RKO (cell line): ENCODE measurements around the gene TWIST2.

Source experiments
- DNase-seq: peaks from one replicate; pipeline ENCODE4 v3.0.0-alpha.2; 2016; ENCODE audit warnings: low spot score

Gene TWIST2

DNA sequence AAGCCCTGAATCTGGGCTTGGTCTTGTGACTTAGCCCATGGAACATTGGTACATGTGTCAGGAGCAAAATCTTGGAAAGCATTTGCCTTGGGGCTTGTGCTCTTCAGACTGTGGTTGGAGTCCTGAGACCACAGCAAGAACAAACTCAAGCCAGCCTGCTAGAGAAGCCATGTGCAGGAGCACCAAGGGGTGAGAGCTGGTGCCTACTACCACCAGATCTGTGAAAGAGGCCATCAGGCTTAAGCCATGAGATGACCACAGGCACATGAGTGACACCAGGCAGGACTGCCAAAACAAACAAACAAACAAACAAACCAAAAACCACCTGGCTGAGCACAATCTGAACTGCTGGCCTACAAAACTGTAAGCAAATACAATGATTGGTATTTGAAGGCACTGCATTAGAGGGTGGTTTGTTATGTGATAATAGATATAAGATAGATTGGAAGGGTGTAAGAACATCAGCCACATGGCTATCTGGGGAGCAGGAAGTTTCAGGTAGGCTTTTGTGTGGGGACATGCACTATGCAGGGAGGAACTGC is 9.0 kb upstream of the TWIST2 start:
- DNase-seq, result no peak

DNA sequence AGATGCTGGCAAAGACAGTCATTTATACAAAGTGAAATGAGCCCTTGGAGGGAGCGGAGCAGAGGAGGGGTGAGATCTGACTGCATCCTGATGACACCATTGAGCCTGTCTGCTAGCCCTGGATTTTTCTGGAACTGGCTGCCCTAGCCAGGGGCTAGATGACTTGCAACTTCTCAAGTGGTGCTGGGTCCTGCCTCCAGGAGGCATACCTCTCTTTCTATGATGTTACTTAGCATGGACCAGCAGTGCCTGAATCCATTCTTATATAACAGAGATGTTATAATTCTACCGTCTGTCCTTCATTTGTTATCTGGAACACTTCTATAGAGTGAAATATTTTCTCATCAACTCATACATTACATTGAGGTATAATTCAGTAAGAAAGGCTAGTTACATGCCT is 8.5 kb upstream of the TWIST2 start:
- DNase-seq, result no peak

GRCh38 chr2:238841542-238842164 is 6.2 kb upstream of the TWIST2 start:
- no peak for DNase-seq

GRCh38 chr2:238843476-238843875 is 4.4 kb upstream of the TWIST2 start:
- no peak for DNase-seq

DNA sequence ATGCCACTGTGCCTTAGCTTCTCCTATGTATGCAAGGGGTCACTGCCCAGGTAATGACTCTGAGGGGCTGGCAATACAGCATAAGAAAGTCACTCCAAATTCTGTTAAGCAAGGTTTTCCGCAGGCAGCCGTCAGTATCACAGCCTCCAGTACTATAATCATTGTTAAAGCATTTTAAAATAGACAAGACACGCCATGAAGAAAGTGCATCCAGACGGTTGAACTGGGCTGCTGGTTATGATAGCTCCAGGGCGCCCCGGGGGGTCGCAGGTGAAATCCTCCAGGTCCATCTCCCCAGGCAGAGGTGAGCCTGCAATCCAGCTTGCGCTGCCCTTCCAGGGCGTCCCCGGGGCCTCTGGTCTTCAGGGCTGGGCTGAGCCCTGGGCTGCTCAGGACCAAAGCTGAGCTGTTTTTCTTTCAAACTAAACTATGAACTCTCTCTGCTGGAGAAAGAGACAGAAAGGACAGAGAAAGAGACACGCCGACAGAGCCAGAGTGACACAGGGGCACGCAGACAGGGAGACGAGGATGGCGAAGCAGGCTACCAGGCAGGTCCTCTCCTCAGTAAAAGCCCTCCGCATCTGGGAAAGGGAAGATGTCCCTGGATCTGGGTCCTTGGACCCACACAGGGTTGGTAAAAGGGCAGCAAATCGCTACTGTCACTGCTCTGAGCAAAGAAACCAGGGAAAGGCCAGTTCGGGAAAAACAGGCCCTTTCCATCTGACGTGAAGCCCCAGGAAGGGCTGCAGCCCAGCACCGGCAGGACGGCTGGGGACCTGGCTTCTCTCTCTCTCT is 2.1 kb upstream of the TWIST2 start:
- DNase-seq, result no peak

GRCh38 chr2:238846378-238846627 is 1.6 kb upstream of the TWIST2 start:
- no peak for DNase-seq

- DNase-seq, result no peak
Measured at GRCh38 chr2:238846628-238847418, 1.1 kb upstream of the TWIST2 start.

- no peak for DNase-seq
Measured at GRCh38 chr2:238847419-238847801, 475 bp upstream of the TWIST2 start.

- no peak for DNase-seq
Measured at GRCh38 chr2:238848691-238848975, 748 bp downstream of the TWIST2 start.

GRCh38 chr2:238848976-238849853 is 1.3 kb downstream of the TWIST2 start:
- DNase-seq, result no peak

- no peak for DNase-seq
Measured at GRCh38 chr2:238850091-238850490, 2.2 kb downstream of the TWIST2 start.

- no peak for DNase-seq
Measured at GRCh38 chr2:238851026-238851425, 3.1 kb downstream of the TWIST2 start.

- DNase-seq, result no peak
Measured at GRCh38 chr2:238851761-238852160, 3.9 kb downstream of the TWIST2 start.

DNA sequence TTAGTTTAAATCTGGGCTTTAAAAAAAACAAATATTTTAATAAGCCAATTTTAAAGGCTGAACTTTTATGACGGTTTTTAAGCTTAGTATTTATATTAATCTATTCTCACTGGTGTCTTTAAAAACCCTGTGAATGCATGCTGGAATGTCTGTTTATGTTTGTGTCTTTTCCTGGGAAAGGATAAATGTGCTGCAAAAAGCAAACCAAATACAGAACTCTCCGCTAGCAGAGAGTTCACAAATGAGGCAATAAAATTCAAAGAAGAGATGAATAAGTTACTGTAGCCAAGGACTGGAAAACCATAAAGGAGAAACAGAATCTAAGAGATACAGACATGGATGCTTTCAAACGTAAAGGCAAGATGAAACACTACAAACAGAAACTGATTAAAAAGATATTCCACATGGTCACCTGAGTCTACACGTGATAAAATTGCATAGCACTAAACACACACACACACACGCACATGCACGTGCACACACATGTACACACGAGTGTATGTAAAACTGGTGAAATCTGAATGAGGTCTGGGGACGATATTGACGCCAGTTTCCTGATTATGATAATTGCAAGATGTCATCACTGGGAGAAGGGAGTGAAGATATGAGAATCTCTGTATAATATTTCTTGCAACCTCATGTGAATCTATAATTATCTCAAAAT is 4.5 kb downstream of the TWIST2 start:
- DNase-seq, result no peak

GRCh38 chr2:238853218-238853617 is 5.3 kb downstream of the TWIST2 start:
- no peak for DNase-seq

GRCh38 chr2:238853721-238854120 is 5.8 kb downstream of the TWIST2 start:
- DNase-seq, result no peak

- no peak for DNase-seq
Measured at GRCh38 chr2:238854246-238854645, 6.4 kb downstream of the TWIST2 start.

DNA sequence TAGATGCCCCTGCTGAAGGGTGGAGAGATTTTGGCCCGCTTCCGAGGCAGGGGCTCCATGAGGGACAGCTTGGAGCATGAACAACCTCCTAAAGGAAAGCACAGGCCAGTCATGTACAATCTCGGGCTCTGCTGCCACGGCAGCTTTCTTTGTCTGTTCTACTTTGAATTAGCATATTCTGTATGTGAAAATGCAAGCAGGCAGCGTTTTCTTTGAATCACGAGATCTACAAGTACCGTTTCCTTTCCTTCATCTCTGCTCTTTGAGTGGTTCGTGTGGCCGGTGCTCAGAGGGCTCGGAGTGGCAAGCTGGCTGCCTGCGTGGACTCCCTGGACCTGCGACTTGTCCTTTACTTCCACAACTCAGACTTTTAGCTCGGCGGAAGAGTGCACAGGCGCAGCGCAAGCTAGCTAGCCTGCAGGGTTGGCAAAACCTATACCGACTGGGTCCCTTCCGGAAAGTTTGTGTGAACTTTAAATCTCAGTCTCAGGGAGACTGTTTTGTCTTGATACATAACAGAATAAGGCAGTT is 6.9 kb downstream of the TWIST2 start:
- no peak for DNase-seq

GRCh38 chr2:238855299-238855698 is 7.4 kb downstream of the TWIST2 start:
- DNase-seq, result no peak

DNA sequence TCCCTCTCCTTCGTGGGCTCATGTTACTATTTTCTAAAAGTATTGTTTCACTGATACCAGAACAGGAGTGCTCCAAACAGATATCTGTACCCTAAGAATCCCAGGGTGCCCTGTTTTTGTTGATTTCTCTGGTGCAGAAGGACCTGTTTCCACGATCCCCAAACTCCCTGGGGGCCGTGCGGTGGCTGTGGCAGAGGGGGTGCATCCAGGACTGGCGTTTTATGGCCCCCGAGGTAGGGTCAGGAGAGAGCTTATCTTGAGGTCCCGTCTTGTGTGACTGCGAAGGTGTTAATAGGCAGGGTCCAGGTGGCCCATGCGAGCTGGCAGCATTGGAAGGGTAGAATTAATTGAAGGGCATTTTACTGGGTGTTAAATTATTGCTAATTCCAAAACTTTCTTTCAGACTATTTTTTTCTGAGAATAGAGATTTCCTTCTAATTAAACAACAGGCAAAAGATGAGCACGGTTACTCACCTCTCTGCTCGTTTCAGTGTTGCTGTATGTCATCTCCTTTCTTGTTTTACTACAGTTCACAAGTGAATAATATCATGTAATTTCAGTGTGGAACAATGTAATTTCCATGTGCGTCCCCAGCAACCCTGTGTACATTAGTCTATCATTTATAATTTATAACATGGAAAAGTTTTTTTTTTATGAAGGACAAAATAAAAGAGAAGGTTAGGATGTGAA is 8.2 kb downstream of the TWIST2 start:
- no peak for DNase-seq
